CD4-positive, alpha-beta T cell treated with Interleukin-1 beta for 1 hour (primary cell): Measurements from ENCODE around the gene MYO5A.
"Not testable (repeated sequence)": the region's sequence is repeated elsewhere in the genome, so short reads cannot be mapped to it uniquely, and the experiment has no call there.

Source experiments
- DNase-seq, 2 donors: peaks; one replicate each; pipeline ENCODE4 v3.0.0-alpha.2; 2020 to 2022

Gene MYO5A

DNA sequence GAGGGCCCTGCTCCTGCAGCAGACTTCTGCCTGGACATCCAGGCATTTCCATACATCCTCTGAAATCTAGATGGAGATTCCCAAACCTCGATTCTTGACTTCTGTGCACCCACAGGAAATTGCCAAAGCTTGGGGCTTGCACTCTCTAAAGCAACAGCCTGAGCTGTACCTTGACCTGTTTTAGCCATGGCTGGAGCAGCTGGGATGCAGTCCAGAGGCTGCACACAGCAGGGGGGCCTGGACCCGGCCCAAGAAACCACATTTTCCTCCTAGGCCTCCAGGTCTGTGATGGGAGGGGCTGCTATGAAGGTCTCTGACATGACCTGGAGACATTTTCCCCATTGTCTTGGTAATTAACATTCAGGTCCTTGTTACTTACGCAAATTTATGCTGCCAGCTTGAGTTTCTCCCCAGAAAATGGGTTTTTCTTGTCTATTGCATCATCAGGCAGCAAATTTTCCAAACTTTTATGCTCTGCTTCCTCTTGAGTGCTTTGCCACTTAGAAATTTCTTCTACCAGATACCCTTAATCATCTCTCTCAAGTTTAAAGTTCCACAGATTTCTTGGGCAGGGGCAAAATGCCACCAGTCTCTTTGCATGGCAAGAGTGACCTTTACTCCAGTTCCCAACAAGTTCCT is 11.8 kb upstream of the MYO5A start:
- DNase-seq: no peak

DNA sequence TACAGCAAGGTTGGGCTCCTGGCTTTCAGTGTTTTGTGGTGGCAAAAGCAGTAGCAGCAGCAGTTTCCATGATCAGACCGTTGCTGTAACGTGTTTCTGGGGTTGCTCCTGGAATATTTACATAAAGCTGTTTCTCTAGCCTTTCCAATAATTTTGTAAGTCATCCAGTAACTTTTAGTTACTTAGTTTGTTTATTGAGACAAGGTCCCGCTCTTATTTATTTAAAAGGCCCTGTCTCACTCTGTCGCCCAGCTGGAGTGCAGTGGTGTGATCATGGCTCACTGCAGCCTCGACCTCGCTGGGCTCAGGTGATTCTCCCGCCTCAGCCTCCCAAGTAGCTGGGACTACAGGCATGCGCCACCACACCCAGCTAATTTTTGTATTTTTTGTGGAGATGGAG is 8.8 kb upstream of the MYO5A start:
- no peak for DNase-seq

DNA sequence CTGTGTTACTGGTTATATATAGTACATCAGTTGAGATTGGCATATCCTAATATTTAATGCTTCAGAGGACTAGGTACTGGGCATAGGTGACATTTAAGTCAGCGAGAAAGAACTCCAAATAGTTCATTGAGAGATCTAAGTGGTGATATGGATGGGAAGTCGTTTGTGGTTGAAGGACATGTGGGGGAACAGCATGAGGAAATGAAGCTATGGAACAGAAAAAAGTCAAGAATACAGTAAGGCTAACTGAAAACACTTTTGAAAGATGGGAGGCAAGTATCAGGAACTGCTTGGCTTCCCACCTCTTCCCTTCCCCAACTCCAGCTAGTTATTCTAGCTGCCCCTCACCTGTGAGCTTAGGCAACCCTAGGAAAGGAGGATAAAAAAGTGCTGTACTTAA is 3.7 kb upstream of the MYO5A start:
- DNase-seq: no peak

DNA sequence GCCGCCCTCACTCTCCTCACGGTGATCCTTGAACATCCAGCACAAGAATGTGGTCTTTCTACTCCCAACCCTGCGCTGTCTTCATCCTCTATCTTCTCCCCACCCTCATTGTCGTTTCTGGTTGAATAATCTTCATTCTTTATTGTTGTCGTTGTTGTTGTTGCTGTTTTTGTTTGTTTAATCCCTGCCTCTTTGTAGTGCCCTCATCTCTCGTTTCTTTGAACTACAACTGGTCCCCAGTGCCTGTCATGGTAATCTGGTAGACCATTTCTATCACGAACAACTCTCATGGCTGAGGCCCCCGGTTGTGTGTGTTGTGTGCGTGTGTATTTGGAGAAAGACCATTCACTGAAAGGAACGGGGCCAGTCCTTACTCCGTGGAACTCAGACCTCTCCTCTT is 1.3 kb upstream of the MYO5A start:
- DNase-seq: no peak

DNA sequence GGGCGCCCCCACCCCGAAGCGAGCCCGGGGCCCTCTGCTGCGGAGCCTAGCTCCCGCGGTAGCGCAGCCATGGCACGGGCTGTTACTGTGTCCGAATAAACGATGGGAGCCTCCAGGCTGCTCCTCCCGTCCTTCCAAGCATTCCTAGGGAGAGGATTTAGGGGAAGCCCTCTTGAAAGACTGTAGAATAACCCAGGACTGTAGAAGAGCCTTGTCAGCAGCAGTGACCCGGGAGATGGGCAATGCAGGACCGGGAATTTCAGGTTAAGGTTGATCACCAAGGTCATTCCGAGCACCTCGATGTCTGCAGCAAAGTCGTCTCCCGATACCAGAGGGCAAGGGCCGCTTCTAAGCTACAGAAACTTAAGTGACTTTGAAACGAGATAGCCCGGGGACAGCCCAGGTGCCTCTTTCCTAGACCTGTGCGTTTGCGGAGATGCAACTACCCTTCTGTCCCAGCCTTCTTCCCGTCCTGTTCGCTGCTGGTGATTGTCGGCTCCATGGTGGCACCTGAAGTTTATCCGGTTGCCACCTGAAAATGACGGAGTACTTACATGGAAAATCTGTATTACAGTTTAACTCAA is 753 bp upstream of the MYO5A start:
- DNase-seq: no peak

DNA sequence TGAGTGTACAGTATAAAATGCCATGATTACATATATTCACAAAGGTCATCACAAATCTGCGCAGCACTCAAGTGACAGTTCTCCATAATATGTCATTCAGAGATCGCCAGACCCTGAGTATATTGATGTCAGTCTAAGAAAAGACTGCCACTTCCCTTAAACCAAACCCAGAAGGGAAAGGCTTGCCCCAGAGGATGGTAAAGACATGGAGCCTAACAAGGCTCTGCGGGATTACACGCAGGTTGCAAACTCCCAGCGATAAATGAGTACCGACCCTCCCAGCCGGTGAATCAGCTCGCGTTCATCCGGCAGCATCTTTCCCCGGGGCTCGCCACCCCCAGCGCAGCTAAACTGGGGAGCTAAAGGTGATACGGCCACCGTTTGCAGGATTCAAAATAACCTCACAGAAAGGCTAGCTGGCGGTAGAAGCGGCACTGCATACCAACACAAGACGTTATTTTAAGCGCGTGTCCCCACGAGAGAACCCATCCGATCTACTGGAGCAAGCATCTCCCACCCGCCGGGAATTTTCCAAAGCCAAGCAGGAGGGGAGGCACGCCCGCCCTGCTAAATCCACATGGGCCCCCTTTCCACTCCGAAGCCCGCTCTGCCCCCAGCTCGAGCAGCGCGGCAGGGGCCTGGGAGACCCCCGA is 643 bp downstream of the MYO5A start:
- DNase-seq: peak; percentile 15 to 21

DNA sequence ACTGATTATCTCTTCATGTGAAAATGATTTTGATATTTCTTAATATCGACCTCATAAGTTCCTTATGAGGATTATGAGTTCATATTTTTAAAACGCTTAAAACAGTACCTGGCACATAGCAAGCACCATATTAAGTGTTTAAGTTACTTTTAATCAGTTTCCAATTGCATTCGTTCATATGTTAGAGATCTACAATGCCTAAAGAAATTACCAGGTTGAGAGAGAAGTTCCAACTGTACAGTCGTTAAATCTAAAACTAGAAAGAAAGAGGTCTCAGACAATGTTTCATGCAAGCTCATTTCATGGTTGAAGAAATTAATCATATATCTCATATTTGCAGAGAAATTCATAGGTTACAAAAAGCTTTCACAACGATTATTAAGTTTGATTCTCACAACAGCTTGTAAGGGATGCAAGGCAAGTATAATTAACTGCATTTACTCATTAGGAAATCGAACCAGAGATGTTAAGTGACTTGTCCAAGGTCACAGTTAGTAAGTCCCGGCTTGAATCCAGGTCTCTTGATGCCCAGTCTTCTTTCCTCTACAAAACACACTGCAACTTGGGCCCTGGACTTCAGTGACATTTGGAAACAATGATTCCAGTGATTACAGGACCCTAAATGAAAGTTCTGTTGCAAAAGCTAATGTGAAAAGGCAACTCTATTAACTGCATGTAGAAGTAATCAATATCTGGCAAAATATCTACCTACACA is 1.3 kb downstream of the MYO5A start:
- DNase-seq: no peak

DNA sequence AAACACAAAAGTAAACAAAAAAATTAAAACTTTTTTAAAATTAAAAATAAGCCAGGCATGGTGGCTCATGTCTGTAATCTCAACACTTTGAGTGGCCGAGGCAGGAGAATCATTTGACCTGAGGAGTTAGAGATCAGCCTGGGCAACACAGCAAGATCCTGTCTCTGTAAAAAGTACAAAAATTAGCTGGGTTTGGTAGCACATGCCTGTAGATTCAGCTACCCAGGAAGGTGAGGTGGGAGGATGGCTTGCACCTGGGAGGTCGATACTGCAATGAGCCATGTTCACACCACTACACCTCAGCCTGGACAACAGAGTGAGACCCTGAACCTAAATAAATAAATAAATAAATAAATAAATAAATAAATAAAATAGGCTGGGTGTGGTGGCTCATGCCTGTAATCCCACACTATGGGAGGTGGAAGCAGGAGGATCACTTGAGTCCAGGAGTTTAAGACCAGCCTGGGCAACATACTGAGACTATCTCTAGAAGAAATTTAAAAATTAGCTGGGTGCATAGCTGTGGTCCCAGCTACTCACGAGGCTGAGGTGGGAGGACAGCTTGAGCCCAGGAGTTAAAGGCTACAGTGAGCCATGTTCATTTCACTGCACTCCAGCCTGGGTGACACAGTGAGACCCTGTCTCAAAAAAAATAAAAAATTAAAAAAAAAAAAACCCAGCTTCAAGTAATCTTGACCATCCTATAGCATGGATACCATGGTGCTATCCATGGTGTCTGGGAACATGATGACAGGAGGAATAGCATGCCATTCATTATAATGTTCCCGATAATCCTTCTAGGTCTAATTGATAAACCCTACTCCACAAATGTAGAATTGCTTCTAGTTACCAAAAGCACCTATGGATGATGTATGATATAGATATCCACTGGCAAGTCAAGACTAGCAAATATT is 4.2 kb downstream of the MYO5A start:
- no peak for DNase-seq

DNA sequence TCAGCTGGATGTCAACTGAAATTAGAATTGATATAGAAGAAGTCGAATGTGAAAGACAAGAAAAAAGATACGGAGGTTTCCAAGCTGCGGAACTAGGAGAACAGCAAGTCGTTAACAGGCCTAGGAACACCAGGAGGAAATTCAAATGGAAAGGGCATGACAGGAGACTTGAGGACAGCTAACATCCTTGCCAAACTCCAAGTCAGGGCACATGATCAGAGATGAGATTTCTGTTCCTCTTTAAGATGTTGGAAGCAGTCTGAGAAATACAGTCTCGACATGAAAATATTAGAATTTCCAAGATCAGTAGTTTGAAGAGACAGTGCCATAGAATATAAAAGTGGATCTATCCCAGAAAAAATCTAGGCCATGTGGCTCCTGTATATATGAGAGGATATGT is 5.0 kb downstream of the MYO5A start:
- no peak for DNase-seq

DNA sequence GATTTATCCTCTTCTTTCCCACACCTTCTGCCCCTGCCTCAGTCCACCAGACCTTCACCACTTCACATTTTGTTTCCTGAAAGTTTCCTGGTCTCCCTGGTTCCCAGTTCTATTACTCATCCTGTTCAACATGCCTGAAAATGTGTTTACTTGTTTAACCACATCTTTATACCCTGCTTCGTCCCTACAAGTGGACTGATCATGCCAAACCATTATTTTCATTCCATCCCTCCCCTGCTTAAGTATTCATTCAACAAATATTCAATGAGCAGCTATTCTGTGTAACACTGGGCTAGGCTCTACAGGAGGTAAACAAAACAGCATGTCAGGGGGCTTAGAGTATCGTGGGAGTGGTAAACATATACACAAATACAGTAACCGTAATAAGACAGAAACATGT is 5.5 kb downstream of the MYO5A start:
- DNase-seq: no peak

DNA sequence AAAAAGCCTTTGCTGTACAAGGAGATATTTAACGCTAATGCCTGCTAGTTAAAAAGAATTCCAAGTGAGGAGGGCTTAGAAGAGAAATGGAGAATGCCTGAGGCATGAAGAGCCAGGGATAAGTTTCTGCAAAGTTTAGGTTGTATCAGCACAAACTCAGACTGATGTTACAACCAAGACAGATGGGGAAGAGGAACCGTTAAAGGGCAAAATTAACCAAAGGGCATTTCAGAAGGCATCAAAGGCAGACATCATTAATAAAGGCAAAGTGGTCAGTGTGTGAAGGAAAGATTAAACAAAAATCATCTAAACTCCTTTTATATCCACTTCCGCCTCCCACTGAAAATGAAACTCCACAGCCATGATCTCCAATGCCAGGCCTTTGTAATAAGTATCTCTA is 7.0 kb downstream of the MYO5A start:
- no peak for DNase-seq

DNA sequence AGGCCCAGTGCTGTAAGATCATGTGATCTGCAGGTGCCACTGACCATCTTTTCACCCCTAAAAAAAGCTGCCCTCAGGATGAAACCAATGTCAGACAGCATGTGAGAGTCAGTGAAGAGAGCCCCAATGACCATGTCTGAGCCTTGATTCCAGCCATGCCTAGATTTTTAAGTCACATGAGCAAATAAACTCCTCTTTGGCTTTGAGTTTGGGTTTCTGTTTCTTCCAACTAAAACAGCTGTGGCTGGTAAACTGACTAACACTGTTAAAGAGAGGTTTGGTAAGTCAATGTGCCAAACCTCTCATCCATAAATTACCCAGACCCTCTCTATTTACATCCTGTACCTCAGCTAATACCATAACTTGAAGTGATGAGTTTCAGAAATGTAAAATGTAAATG is 8.3 kb downstream of the MYO5A start:
- no peak for DNase-seq

DNA sequence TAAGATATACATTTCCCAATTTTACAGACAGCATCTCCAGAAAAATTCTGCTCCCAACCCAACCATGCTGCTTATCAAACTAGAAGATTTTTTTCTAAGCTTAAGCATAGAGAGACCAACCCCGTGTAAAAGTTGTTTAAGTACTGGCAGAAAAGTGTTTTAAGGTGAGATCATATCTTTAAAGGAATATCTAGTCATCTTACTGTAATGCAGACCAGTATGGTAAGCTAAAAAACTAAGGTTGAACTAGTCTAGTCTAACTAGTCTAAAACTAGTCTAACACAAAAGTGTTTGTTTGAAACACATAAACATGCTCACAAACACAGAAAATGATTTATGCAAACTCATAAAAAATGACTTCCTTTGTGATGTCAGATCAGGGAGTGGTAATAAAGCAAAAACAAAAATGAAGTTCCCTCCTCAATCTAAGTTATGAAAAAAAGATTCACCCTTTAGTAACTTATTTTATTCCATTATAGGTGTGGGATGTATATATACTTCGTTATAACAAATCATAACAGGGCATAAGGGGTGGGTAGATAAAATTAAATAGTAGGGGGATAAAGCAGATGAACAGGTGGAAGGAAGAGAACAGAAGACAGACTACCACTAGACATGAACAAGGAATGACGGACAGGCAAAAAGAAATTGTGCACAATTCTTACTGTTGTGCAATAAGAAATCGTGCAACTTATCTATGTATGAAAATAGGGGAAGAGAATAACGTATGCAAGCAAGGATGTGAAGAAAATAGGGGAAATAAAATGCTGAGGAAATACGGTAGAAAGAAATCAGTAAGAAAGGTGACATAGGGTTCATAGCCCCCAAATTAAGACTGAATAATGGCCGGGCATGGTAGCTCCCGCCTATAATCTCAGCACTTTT is 10.0 kb downstream of the MYO5A start:
- no peak for DNase-seq

DNA sequence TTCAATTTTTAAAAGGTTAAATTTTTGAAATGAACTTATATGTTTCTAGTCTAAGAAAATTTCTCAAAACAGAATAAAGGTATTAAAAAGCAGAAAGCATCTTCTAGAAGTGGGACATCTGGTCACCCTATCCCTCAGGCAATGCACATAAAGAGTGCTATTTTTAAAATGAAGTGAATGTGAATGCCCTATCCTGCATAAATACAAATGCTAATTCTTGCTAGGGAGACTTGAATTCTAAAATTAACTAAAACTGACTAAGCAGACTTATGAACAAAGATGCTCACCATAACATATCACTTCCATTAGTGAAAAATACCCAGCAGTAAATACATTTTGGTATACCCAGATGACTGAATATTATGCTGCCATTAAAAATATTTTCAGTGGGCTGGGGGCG is 11.7 kb downstream of the MYO5A start:
- DNase-seq: no peak

DNA sequence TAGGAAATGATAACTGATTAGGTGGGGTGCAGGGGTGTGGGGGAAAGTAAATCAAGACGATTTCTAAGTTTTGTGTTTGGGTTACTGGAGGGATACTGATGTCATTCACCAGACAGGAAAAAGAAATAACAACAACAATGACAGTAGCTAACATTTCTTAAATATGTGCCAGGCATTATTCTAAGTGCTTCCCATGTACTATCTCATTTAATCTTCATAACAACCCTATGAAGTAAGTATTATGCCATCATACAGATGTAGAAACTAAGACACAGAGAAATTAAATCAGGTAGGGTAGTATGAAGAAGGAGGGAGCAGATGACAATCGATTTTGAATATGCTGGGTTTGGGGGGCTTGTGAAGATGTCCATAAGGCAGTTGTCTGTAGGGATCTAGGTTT is 13.3 kb downstream of the MYO5A start:
- no peak for DNase-seq

DNA sequence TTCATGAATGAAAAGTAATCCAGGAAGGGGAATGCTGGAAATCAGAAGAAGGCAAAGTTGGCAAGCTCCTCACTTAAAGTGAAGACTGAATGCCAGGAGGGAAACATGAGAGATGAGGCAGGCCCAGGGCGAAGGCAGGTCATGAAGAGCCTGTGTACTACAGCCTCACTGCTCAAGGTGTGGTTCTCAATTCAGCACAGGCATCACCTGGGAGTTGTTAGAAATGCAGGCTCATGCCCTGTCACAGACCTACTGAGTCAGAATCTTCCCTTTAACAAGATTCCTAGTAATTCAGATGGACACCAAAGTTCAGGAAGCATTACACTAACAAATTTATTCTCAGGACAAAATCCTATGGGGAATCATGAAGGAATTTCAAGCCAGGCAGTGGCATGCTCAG is 14.2 kb downstream of the MYO5A start:
- DNase-seq: no peak

DNA sequence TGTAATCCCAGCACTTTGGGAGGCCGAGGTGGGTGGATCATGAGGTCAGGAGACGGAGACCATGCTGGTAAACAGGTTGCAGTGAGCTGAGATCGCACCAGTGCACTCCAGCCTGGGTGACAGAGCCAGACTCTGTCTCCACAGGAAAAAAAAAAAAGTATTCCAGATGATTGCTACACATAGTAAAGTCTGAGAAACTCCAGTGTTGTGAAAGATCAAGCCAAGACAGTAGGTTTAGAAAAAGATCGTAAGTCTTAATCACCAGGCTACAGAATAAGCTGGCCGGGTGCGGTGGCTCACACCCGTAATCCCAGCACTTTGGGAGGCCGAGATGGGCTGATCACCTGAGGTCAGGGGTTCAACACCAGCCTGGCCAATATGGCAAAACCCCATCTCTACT is 15.8 kb downstream of the MYO5A start:
- not testable (repeated sequence) for DNase-seq

DNA sequence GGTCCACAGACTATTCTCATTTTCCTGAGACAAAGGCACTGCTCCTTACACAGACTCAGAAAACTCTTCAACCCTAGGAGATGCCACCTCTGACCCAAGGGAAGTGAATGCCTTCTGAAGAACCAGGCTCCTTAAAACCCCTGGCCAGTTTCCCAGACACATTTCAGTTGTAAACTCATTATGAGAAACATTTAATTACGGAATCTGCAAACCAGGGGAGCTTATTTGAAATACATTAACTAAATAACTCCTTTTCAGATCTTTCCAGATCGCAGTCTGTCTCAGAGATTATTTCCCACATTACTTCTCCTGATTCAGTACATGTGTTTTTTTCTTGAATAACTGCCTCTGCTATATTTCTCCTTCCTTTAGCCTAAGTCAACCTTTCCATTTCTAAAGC is 17.6 kb downstream of the MYO5A start:
- no peak for DNase-seq

DNA sequence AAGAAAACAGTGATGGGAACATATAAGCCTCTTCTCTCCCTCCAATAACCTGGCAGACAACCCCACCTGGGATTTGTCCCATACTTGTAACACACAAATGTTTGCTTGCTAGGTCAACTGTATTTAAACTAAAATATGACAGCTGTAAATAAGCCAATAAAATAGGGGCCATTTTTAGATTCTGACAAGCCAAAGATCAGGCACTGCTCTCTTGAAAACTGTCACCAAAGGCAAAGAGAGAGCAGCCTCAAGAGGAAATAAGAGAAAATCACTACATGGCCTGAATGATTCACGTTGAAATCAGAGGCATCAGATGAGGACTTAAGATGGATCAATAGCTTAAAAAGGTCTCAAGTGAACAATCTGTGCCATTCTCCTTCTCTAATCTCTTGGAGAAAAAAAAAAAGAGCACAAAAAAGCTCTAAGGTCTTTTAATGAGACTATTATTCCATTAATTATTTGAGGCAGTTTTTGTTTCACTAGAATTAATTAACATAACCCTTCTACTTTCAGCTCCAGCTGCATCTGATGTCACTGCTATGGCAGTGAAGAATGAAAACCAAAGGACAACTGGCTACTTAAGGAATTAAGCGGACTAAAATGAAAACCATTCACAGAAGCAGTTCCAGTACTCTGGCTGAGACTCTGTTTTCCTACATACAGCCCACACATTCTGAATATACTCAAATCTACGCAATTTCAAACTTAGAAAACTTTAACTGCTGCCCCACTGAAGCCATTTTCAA is 19.0 kb downstream of the MYO5A start:
- DNase-seq: no peak

DNA sequence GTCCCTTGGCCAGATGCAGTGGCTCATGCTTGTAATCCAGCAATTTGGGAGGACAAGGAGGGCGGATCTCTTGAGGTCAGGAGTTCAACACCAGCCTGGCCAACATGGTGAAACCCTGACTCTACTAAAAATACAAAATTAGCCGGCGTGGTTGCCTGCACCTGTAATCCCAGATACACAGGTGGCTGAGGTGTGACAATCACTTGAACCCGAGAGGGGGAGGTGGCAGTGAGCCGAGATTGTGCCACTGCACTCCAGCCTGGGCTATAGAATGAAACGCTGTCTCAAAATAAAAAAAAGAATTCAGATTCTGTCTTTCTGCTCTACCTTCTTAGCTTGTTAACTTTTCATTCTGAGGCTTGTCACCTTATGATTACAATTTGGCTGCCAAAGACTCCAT is 22.1 kb downstream of the MYO5A start:
- DNase-seq: no peak

DNA sequence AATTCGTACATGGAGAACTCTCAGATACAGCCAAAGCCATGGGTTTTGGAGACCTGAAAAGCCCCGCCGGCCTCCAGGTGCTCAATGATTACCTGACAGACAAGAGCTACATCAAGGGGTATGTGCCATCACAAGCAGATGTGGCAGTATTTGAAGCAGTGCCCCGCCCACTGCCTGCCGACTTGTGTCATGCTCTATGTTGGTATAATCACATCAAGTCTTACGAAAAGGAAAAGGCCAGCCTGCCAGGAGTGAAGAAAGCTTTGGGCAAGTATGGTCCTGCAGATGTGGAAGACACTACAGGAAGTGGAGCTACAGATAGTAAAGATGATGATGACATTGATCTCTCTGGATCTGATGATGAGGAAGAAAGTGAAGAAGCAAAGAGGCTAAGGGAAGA is 23.5 kb downstream of the MYO5A start:
- DNase-seq: no peak
